Mesodermal cell (in vitro differentiated cells): ENCODE measurements around the gene DLX6.

Source experiments
- H3K27ac ChIP-seq: 2 replicates; pipeline ENCODE4 v1.7.0; 2013; ENCODE audit warnings: mild to moderate bottlenecking, low read depth, low read length, moderate library complexity; ENCODE audit not compliant: severe bottlenecking
- H3K36me3 ChIP-seq: 2 replicates; pipeline ENCODE4 v1.7.1; 2013; ENCODE audit warnings: mild to moderate bottlenecking, low read length, moderate library complexity; ENCODE audit not compliant: control insufficient read depth, insufficient read depth
- H3K4me1 ChIP-seq: one replicate; pipeline ENCODE4 v1.7.1; 2013; ENCODE audit warnings: mild to moderate bottlenecking, low read length; ENCODE audit not compliant: insufficient read depth, control insufficient read depth, poor library complexity, severe bottlenecking
- H3K4me3 ChIP-seq: 2 replicates; pipeline ENCODE4 v1.7.0; 2013; ENCODE audit warnings: low read length, control low read depth, mild to moderate bottlenecking; ENCODE audit not compliant: insufficient read depth, poor library complexity, severe bottlenecking; ENCODE audit errors: extremely low read depth
- H3K9me3 ChIP-seq: 2 replicates; pipeline ENCODE4 v1.7.1; 2013; ENCODE audit warnings: mild to moderate bottlenecking, low read length, moderate library complexity; ENCODE audit not compliant: control insufficient read depth
- whole genome bisulfite sequencing, 2 experiments: methylation state at CpG; one replicate each; pipeline ENCODE4 v1.1.5; 2013; ENCODE audit warnings: missing lambda C conversion rate in 2 of 2; ENCODE audit not compliant: insufficient coverage in 2 of 2; 5-methylcytosine and 5-hydroxymethylcytosine counted together

DLX6 gene

DNA sequence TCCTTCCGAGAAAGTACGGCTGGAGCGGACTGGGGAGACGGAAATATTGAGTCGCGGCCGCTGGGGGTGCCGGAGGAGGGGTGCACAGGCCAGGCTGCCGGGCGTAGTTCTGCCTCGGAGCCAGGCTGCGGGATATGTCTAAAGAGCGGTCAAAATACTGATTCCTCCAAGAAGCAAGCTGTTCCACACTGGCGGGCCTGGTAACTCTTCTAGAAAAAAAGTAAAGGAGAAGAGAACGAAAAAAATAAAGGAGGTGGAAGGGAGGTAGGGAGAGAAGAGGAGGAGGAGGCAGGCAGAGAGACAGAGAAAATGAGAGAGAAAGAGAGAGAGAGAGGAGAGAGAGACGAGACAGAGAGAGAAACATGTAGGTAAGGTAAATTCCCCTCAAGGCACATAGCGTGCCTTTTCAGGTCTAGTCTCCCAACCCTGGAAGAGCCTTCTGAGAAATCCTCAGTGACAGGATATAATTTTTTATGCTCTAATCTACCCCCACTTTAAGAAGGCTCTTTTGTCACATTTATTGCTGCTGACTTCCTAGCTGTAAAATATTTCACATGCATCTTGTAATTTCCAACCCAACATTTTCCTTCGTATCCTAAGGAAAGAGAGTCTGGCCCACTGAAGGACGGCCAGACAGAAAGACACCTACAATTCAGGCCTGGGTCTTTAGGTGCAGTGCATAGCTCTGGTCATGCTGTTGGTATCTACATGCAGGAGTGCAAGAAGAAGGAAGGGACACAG lies 13.6 kb downstream of the DLX6 start:
- 7 to 8% methylated on average over 15 of the region's 19 CpGs for WGBS, 2 experiments
- Histone ChIP-seq H3K4me3 (no peak overlapping the region), H3K4me1 (peaks cover 23% of the 10 kb centered on the region), H3K27ac (no peak overlapping the region), H3K9me3 (no peaks in the 10 kb centered on the region), H3K36me3 (no peaks in the 10 kb centered on the region)

DNA sequence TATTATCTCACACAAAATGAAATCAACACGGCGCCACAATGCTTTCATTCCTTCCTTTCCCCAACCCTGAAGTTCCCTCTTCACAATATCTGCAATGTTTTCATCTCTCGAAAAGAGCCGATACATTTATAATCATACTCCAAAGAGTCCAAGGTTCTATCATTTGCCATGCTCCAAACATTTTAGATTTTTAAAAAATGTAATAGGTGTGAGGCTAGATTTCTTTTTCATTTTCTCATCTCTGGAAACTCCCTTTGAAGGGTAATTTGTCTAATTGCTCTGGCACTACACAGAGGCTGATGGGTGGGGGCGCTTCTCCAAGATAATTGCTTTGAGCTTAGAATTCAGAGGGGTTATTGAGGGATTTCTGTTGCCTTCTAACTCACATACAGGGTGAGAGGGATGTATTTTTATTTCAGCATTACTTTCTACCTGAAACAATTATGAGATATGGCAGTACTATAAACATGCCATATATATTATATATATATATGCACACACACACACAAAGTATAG lies 14.4 kb downstream of the DLX6 start:
- Histone ChIP-seq H3K9me3 (no peaks in the 10 kb centered on the region), H3K27ac (no peak overlapping the region), H3K4me3 (no peak overlapping the region), H3K36me3 (no peaks in the 10 kb centered on the region), H3K4me1 (peaks cover 23% of the 10 kb centered on the region)
- WGBS, 2 experiments: 15% methylated on average over 3 of the region's 5 CpGs; no CpG with 5 or more reads in 1 of the 2 experiments

GRCh38 chr7:97020601-97020995 lies 15.2 kb downstream of the DLX6 start:
- H3K27ac ChIP-seq: no peak overlapping the region
- no peaks in the 10 kb centered on the region for H3K9me3 ChIP-seq
- H3K4me3 ChIP-seq: peak overlapping the region; percentile 11

GRCh38 chr7:97020996-97021746 lies 15.8 kb downstream of the DLX6 start:
- peaks cover 26% of the 10 kb centered on the region for H3K4me1 ChIP-seq
- no peak overlapping the region for H3K27ac ChIP-seq
- 2% methylated on average over 53 to 56 of the region's 67 CpGs for WGBS, 2 experiments
- H3K36me3 ChIP-seq: no peaks in the 10 kb centered on the region
- H3K9me3 ChIP-seq: no peaks in the 10 kb centered on the region
- H3K4me3 ChIP-seq: peak overlapping the region; percentile 11

More at GRCh38 chr7:97020601-97020995, 15.2 kb downstream of the DLX6 start:
- WGBS, 2 experiments: 5 to 6% methylated on average over 15 to 16 of the region's 17 CpGs
- Histone ChIP-seq H3K36me3 (no peaks in the 10 kb centered on the region), H3K4me1 (peaks cover 26% of the 10 kb centered on the region)

GRCh38 chr7:97021747-97022490 lies 16.6 kb downstream of the DLX6 start:
- WGBS, 2 experiments: 2 to 3% methylated on average over 26 to 31 of the region's 39 CpGs
- Histone ChIP-seq H3K36me3 (no peaks in the 10 kb centered on the region), H3K4me3 (peak overlapping the region; percentile 22), H3K4me1 (peaks cover 28% of the 10 kb centered on the region), H3K27ac (no peak overlapping the region), H3K9me3 (no peaks in the 10 kb centered on the region)

- Histone ChIP-seq H3K9me3 (no peaks in the 10 kb centered on the region), H3K4me1 (peaks cover 30% of the 10 kb centered on the region), H3K36me3 (no peaks in the 10 kb centered on the region), H3K27ac (no peak overlapping the region), H3K4me3 (peak overlapping the region; percentile 22)
- 0 to 1% methylated on average over 15 to 17 of the region's 35 CpGs for WGBS, 2 experiments
Observed at GRCh38 chr7:97022491-97023306, 17.3 kb downstream of the DLX6 start.

- H3K4me1 ChIP-seq: peaks cover 22% of the 10 kb centered on the region
- H3K36me3 ChIP-seq: no peaks in the 10 kb centered on the region
- H3K9me3 ChIP-seq: no peaks in the 10 kb centered on the region
- no peak within 1 kb of the TSS for H3K27ac ChIP-seq
- peak within 1 kb of the TSS; percentile 34 for H3K4me3 ChIP-seq
- WGBS, 2 experiments: 0 to 1% methylated on average over 25 to 50 of the region's 60 CpGs
Observed at GRCh38 chr7:97024209-97025129, 19.1 kb downstream of the DLX6 start, which contains the start of gene DLX5. TSS of gene DLX5 (minus strand) at chr7:97024831. CDS start at chr7:97024623, 208 bp downstream.

- Histone ChIP-seq H3K9me3 (no peaks in the 10 kb centered on the region), H3K4me3 (peak overlapping the region; percentile 34), H3K27ac (no peak overlapping the region), H3K4me1 (peaks cover 22% of the 10 kb centered on the region), H3K36me3 (no peaks in the 10 kb centered on the region)
- WGBS, 2 experiments: 0 to 1% methylated on average over 6 to 8 of the region's 8 CpGs
Observed at GRCh38 chr7:97025130-97025499, 19.8 kb downstream of the DLX6 start.

DNA sequence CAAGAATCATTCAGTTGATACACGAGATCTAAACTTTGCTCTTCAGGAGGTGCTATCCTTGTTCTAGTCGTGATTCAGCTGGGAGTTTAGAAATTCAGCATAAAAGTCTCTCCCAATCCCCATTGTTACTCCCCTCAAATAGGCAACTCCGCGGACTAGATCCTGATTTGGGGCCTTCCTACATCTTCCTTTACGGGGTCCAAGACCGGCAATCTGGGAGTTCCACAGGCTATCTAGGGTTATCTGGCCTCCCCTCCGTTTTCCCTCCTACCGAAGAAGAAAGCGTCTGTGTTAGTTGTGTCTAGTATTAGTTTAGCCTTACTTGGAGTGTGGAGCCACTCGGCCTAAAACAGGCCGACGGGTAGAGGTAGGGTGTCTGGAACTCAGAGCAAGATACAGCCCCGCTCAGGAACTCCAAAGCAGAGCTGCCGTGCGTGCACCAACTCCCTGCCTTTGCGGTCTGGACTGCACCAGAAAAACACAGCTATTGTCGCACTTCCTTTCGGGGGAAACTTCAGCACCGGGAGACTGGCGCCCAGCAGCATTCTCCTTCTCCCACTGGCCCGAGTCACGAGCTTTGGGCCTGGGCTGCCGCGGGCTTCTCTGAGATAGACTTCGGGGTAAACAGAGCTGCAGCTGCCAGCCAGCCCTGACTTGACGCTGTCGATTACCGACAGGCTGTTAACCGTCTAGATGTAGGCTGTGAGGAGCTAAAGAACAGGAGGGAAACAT lies 20.8 kb downstream of the DLX6 start:
- Histone ChIP-seq H3K4me1 (peaks cover 22% of the 10 kb centered on the region), H3K4me3 (no peak overlapping the region), H3K9me3 (no peaks in the 10 kb centered on the region), H3K27ac (no peak overlapping the region), H3K36me3 (no peaks in the 10 kb centered on the region)
- WGBS, 2 experiments: 2 to 4% methylated on average over 17 to 21 of the region's 29 CpGs
